Measurements from ENCODE around the gene UBE2E2. TPM values are rescaled to one million over a fixed set of nuclear protein-coding genes. Genes with fewer than 3 reads are reported as not detected.

The UBE2E2 gene
- total and polyA plus RNA-seq, 2 experiments from 2014 or later = 140 to 246 TPM

- H3K27me3 ChIP-seq = no peaks in the 10 kb centered on the region
- TF ChIP-seq, protein P1, sequence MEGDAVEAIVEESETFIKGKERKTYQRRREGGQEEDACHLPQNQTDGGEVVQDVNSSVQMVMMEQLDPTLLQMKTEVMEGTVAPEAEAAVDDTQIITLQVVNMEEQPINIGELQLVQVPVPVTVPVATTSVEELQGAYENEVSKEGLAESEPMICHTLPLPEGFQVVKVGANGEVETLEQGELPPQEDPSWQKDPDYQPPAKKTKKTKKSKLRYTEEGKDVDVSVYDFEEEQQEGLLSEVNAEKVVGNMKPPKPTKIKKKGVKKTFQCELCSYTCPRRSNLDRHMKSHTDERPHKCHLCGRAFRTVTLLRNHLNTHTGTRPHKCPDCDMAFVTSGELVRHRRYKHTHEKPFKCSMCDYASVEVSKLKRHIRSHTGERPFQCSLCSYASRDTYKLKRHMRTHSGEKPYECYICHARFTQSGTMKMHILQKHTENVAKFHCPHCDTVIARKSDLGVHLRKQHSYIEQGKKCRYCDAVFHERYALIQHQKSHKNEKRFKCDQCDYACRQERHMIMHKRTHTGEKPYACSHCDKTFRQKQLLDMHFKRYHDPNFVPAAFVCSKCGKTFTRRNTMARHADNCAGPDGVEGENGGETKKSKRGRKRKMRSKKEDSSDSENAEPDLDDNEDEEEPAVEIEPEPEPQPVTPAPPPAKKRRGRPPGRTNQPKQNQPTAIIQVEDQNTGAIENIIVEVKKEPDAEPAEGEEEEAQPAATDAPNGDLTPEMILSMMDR (IDR thresholded peaks at IDR 0.05; ENCODE audit: low read depth, low read length) = no peak
- no peak overlapping the region for H3K27ac ChIP-seq
- no peak for DNase-seq (ENCODE audit: low read depth in 1 of 2, low spot score in 1 of 2)
- H3K36me3 ChIP-seq = no peaks in the 10 kb centered on the region
- peaks cover 13% of the 10 kb centered on the region for H3K4me1 ChIP-seq (ENCODE audit: low read depth)
- no peak overlapping the region for H3K4me3 ChIP-seq
- no peaks in the 10 kb centered on the region for H3K9me3 ChIP-seq (ENCODE audit: low read depth)
Measured at GRCh38 chr3:23161896-23162570, 41.1 kb upstream of the UBE2E2 start.

DNA sequence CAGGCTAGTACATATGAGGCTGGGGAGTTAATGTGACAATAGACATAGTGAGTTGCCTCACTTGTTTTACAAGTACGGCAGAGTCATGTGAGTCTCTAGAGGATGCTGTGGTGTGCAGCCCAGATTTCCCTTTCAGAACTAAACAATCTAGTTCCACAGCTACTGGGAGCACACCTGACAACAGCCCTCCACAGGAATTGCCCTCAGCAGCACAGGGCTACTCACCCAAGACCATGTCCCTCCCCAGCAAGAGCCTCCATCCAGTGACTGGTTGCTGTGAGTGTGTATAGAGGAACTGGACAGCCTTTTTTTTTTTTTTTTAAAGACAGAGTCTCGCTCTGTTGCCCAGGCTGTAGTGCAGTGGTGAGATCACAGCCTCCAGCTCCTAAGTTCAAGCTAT, 40.2 kb upstream of the UBE2E2 start:
- Histone ChIP-seq H3K36me3 (no peaks in the 10 kb centered on the region), H3K27me3 (no peaks in the 10 kb centered on the region), H3K27ac (no peak overlapping the region), H3K4me3 (no peak overlapping the region), H3K9me3 (ENCODE audit: low read depth) (no peaks in the 10 kb centered on the region), H3K4me1 (ENCODE audit: low read depth) (peaks cover 13% of the 10 kb centered on the region)
- DNase-seq (ENCODE audit: low read depth in 1 of 2, low spot score in 1 of 2) = no peak
- TF ChIP-seq, protein P1 (IDR thresholded peaks at IDR 0.05; ENCODE audit: low read depth, low read length) = no peak

GRCh38 chr3:23164746-23165145, 38.4 kb upstream of the UBE2E2 start:
- H3K27me3 ChIP-seq = no peaks in the 10 kb centered on the region
- H3K27ac ChIP-seq = no peak overlapping the region
- no peak for DNase-seq (ENCODE audit: low read depth in 1 of 2, low spot score in 1 of 2)
- peaks cover 10% of the 10 kb centered on the region for H3K4me1 ChIP-seq (ENCODE audit: low read depth)
- H3K9me3 ChIP-seq (ENCODE audit: low read depth) = no peaks in the 10 kb centered on the region
- H3K4me3 ChIP-seq = no peak overlapping the region
- no peaks in the 10 kb centered on the region for H3K36me3 ChIP-seq
- TF ChIP-seq, protein P1 (IDR thresholded peaks at IDR 0.05; ENCODE audit: low read depth, low read length) = no peak

GRCh38 chr3:23165571-23165970, 37.6 kb upstream of the UBE2E2 start:
- DNase-seq (ENCODE audit: low read depth in 1 of 2, low spot score in 1 of 2) = no peak
- no peaks in the 10 kb centered on the region for H3K36me3 ChIP-seq
- no peaks in the 10 kb centered on the region for H3K9me3 ChIP-seq (ENCODE audit: low read depth)
- H3K4me1 ChIP-seq (ENCODE audit: low read depth) = peaks cover 9% of the 10 kb centered on the region
- no peaks in the 10 kb centered on the region for H3K27me3 ChIP-seq
- H3K4me3 ChIP-seq = no peak overlapping the region
- no peak overlapping the region for H3K27ac ChIP-seq
- TF ChIP-seq, protein P1 (IDR thresholded peaks at IDR 0.05; ENCODE audit: low read depth, low read length) = no peak

GRCh38 chr3:23166276-23166675, 36.9 kb upstream of the UBE2E2 start:
- no peak overlapping the region for H3K4me3 ChIP-seq
- DNase-seq (ENCODE audit: low read depth in 1 of 2, low spot score in 1 of 2) = no peak
- H3K27ac ChIP-seq = no peak overlapping the region
- H3K9me3 ChIP-seq (ENCODE audit: low read depth) = no peaks in the 10 kb centered on the region
- no peaks in the 10 kb centered on the region for H3K27me3 ChIP-seq
- TF ChIP-seq, protein P1 (IDR thresholded peaks at IDR 0.05; ENCODE audit: low read depth, low read length) = no peak
- peaks cover 9% of the 10 kb centered on the region for H3K4me1 ChIP-seq (ENCODE audit: low read depth)
- no peaks in the 10 kb centered on the region for H3K36me3 ChIP-seq
